WTC11 (cell line): ENCODE results near the gene REG4. TPM values are rescaled to one million over a fixed set of nuclear protein-coding genes. Genes with fewer than 3 reads are reported as not detected.
"Not testable (repeated sequence)": the region's sequence is repeated elsewhere in the genome, so short reads cannot be mapped to it uniquely, and the experiment has no call there.

Experiments
- ATAC-seq: fragments of 200-7000 bp; cut with Tn5 transposase; 2 replicates; pipeline ENCODE4 v1.10.0; 2021; ENCODE audit warnings: mild to moderate bottlenecking, moderate library complexity
- CTCF ChIA-PET: fragments of 300-600 bp; sonication (Branson Sonifier 250); formaldehyde crosslinking; loops from one replicate; lab custom pipeline; 2021; ENCODE audit warnings: antibody characterized with exemption; lab: Charles Lee
- POLR2A ChIA-PET: fragments of 350-600 bp; sonication (Branson Sonifier 250); formaldehyde crosslinking; loops from one replicate; lab custom pipeline; 2021; ENCODE audit warnings: antibody characterized with exemption; lab: Charles Lee
- DNase-seq: peaks from one replicate; pipeline ENCODE4 v3.0.0; 2021; ENCODE audit warnings: low spot score
- H3K27ac Mint-ChIP-seq: 2 replicates; pipeline ENCODE4 v1.8.0; 2021; ENCODE audit warnings: mixed read lengths
- H3K27me3 Mint-ChIP-seq: 2 replicates; pipeline ENCODE4 v1.8.0; 2021; ENCODE audit warnings: low read depth, mild to moderate bottlenecking, moderate library complexity, mixed read lengths
- H3K36me3 Mint-ChIP-seq: 2 replicates; pipeline ENCODE4 v1.8.0; 2021; ENCODE audit warnings: mixed read lengths
- H3K4me1 Mint-ChIP-seq: 2 replicates; pipeline ENCODE4 v1.8.0; 2022; ENCODE audit warnings: mixed read lengths
- H3K4me3 Mint-ChIP-seq: 2 replicates; pipeline ENCODE4 v1.8.0; 2021; ENCODE audit warnings: mild to moderate bottlenecking, moderate library complexity, mixed read lengths
- H3K9me3 Mint-ChIP-seq: 2 replicates; pipeline ENCODE4 v1.8.0; 2021; ENCODE audit warnings: mixed read lengths
- ATF1 ChIP-seq: sonication (generic); formaldehyde crosslinking; IDR thresholded peaks from 2 replicates; pipeline ENCODE4 v1.8.1; 2023; ENCODE audit warnings: mild to moderate bottlenecking, moderate library complexity, missing genetic modification reagents
- E2F1 ChIP-seq: sonication (generic); formaldehyde crosslinking; IDR thresholded peaks from 2 replicates; pipeline ENCODE4 v1.8.0; 2022; ENCODE audit warnings: mild to moderate bottlenecking, missing genetic modification reagents
- ESRRA ChIP-seq: sonication (generic); formaldehyde crosslinking; IDR thresholded peaks from 2 replicates; pipeline ENCODE4 v1.8.1; 2022; ENCODE audit warnings: mild to moderate bottlenecking, missing genetic modification reagents, borderline replicate concordance
- GTF2I ChIP-seq: fragments of 250-450 bp; sonication (Bioruptor Pico); conservative IDR thresholded peaks from 2 replicates; pipeline ENCODE4 v1.4.0; 2021; ENCODE audit warnings: mild to moderate bottlenecking
- HMGA2 ChIP-seq: fragments of 250-450 bp; sonication (Bioruptor Pico); IDR thresholded peaks from 2 replicates; pipeline ENCODE4 v1.4.0; 2021; ENCODE audit warnings: mild to moderate bottlenecking, moderate library complexity
- OVOL2 ChIP-seq: fragments of 250-450 bp; sonication (Bioruptor Pico); IDR thresholded peaks from 2 replicates; pipeline ENCODE4 v1.9.0; 2021; ENCODE audit warnings: mild to moderate bottlenecking, borderline replicate concordance
- PREB ChIP-seq: sonication (generic); formaldehyde crosslinking; IDR thresholded peaks from 2 replicates; pipeline ENCODE4 v1.8.1; 2022; ENCODE audit warnings: mild to moderate bottlenecking, missing genetic modification reagents, moderate library complexity, borderline replicate concordance
- SMAD3 ChIP-seq: sonication (generic); formaldehyde crosslinking; IDR thresholded peaks from 2 replicates; pipeline ENCODE4 v1.8.0; 2022; ENCODE audit warnings: missing genetic modification reagents, mild to moderate bottlenecking, borderline replicate concordance
- SOX15 ChIP-seq: fragments of 250-450 bp; sonication (Bioruptor Pico); IDR thresholded peaks from 2 replicates; pipeline ENCODE4 v1.9.0; 2021; ENCODE audit warnings: mild to moderate bottlenecking
- total RNA-seq: library from RNA; stranded (reverse); gene quantifications from 3 replicates; pipeline ENCODE4 v1.2.3, GENCODE V29; 2021
- TF ChIP-seq, protein P1 (sequence below): sonication (generic); formaldehyde crosslinking; IDR thresholded peaks from 2 replicates; pipeline ENCODE4 v1.8.1; 2022; ENCODE audit warnings: mild to moderate bottlenecking, moderate library complexity, missing genetic modification reagents
- TF ChIP-seq, protein P2 (sequence below): fragments of 250-450 bp; sonication (Bioruptor Pico); IDR thresholded peaks from 2 replicates; pipeline ENCODE4 v1.9.0; 2021; ENCODE audit warnings: mild to moderate bottlenecking, borderline replicate concordance
- TF ChIP-seq, protein P3 (sequence below): fragments of 250-450 bp; sonication (Bioruptor Pico); IDR thresholded peaks from 2 replicates; pipeline ENCODE4 v1.9.0; 2021; ENCODE audit warnings: mild to moderate bottlenecking
- TF ChIP-seq, protein P4 (sequence below): sonication (generic); formaldehyde crosslinking; IDR thresholded peaks from 2 replicates; pipeline ENCODE4 v1.8.1; 2022; ENCODE audit warnings: low read depth, missing genetic modification reagents, borderline replicate concordance
- TF ChIP-seq, protein P5 (sequence below): sonication (generic); formaldehyde crosslinking; IDR thresholded peaks from 2 replicates; pipeline ENCODE4 v1.8.1; 2023; ENCODE audit warnings: mild to moderate bottlenecking, missing genetic modification reagents
- TF ChIP-seq, protein P6 (sequence below): sonication (generic); formaldehyde crosslinking; IDR thresholded peaks from 2 replicates; pipeline ENCODE4 v1.8.0; 2022; ENCODE audit warnings: mild to moderate bottlenecking, missing genetic modification reagents

Gene REG4
- total RNA-seq, 1 experiment from 2014 or later: 0.31 TPM

DNA sequence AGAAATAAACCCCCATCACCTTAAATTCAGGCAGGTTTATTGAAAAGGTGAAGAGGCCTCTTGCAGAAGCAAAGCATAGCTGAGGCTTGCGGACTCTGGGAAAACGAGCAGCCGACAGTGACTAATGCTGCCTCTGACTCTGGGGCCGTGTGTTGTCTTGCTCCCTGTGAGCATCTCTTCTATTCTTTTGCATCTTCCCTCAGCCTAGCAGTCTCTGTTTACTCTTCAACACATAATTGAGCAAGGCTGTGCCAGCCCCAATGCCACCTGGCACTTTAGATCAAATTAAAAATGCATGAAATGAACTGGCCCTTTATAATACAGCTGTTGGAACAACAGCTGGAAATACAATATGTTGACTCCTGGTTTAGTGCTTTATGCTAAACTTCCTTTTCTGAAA lies 18.4 kb upstream of the REG4 start (continued):
- TF ChIP-seq, protein P1, sequence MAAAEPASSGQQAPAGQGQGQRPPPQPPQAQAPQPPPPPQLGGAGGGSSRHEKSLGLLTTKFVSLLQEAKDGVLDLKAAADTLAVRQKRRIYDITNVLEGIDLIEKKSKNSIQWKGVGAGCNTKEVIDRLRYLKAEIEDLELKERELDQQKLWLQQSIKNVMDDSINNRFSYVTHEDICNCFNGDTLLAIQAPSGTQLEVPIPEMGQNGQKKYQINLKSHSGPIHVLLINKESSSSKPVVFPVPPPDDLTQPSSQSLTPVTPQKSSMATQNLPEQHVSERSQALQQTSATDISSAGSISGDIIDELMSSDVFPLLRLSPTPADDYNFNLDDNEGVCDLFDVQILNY: no peak
- no peak for TF ChIP-seq SOX15 (CRISPR knock-in tag)
- no peak for TF ChIP-seq OVOL2 (CRISPR knock-in tag)
- no peak for TF ChIP-seq SMAD3 (CRISPR knock-in tag)

GRCh38 chr1:119829006-119829405 lies 17.7 kb upstream of the REG4 start:
- H3K27ac Mint-ChIP-seq, CTCF ChIA-PET, H3K4me3 Mint-ChIP-seq: not testable (repeated sequence)

DNA sequence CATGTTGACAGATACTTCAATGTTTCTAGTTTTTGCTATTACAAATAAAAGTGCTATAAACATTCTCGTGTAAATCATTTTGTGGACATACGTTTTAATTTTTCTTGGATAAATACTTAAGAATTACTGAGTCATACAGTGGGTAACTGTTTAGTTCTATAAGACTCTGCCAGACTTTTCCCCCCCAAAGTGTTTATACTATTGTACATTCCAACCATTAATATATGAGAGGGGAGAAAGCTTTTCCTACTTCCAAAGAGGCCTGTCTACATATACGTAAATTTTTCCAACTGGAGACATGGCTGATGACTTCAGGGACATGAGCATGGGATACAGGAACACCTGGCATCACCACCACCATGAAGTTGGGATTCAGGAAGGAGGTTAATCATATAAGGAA lies 17.0 kb upstream of the REG4 start:
- Mint-ChIP-seq H3K27me3 (no peaks in the 10 kb centered on the region; the same call in 1 of the 2 replicates), H3K4me1 (peaks cover 5% of the 10 kb centered on the region), H3K4me3 (no peak overlapping the region), H3K27ac (no peak overlapping the region), H3K9me3 (peaks cover 7% of the 10 kb centered on the region; the same call in 1 of the 2 replicates), H3K36me3 (no peaks in the 10 kb centered on the region)
- CTCF ChIA-PET: no interaction called here
- no peak for DNase-seq
- no peak for ATAC-seq
- POLR2A ChIA-PET: no interaction called here
- TF ChIP-seq ATF1 (CRISPR knock-in tag): no peak
- TF ChIP-seq GTF2I (CRISPR knock-in tag): no peak
- TF ChIP-seq, protein P2, sequence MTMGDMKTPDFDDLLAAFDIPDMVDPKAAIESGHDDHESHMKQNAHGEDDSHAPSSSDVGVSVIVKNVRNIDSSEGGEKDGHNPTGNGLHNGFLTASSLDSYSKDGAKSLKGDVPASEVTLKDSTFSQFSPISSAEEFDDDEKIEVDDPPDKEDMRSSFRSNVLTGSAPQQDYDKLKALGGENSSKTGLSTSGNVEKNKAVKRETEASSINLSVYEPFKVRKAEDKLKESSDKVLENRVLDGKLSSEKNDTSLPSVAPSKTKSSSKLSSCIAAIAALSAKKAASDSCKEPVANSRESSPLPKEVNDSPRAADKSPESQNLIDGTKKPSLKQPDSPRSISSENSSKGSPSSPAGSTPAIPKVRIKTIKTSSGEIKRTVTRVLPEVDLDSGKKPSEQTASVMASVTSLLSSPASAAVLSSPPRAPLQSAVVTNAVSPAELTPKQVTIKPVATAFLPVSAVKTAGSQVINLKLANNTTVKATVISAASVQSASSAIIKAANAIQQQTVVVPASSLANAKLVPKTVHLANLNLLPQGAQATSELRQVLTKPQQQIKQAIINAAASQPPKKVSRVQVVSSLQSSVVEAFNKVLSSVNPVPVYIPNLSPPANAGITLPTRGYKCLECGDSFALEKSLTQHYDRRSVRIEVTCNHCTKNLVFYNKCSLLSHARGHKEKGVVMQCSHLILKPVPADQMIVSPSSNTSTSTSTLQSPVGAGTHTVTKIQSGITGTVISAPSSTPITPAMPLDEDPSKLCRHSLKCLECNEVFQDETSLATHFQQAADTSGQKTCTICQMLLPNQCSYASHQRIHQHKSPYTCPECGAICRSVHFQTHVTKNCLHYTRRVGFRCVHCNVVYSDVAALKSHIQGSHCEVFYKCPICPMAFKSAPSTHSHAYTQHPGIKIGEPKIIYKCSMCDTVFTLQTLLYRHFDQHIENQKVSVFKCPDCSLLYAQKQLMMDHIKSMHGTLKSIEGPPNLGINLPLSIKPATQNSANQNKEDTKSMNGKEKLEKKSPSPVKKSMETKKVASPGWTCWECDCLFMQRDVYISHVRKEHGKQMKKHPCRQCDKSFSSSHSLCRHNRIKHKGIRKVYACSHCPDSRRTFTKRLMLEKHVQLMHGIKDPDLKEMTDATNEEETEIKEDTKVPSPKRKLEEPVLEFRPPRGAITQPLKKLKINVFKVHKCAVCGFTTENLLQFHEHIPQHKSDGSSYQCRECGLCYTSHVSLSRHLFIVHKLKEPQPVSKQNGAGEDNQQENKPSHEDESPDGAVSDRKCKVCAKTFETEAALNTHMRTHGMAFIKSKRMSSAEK: no peak
- no peak for TF ChIP-seq PREB (CRISPR knock-in tag)
- no peak for TF ChIP-seq HMGA2 (CRISPR knock-in tag)
- TF ChIP-seq ESRRA (CRISPR knock-in tag): no peak
- TF ChIP-seq, protein P3, sequence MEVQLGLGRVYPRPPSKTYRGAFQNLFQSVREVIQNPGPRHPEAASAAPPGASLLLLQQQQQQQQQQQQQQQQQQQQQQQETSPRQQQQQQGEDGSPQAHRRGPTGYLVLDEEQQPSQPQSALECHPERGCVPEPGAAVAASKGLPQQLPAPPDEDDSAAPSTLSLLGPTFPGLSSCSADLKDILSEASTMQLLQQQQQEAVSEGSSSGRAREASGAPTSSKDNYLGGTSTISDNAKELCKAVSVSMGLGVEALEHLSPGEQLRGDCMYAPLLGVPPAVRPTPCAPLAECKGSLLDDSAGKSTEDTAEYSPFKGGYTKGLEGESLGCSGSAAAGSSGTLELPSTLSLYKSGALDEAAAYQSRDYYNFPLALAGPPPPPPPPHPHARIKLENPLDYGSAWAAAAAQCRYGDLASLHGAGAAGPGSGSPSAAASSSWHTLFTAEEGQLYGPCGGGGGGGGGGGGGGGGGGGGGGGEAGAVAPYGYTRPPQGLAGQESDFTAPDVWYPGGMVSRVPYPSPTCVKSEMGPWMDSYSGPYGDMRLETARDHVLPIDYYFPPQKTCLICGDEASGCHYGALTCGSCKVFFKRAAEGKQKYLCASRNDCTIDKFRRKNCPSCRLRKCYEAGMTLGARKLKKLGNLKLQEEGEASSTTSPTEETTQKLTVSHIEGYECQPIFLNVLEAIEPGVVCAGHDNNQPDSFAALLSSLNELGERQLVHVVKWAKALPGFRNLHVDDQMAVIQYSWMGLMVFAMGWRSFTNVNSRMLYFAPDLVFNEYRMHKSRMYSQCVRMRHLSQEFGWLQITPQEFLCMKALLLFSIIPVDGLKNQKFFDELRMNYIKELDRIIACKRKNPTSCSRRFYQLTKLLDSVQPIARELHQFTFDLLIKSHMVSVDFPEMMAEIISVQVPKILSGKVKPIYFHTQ (CRISPR knock-in tag): no peak
- TF ChIP-seq, protein P4, sequence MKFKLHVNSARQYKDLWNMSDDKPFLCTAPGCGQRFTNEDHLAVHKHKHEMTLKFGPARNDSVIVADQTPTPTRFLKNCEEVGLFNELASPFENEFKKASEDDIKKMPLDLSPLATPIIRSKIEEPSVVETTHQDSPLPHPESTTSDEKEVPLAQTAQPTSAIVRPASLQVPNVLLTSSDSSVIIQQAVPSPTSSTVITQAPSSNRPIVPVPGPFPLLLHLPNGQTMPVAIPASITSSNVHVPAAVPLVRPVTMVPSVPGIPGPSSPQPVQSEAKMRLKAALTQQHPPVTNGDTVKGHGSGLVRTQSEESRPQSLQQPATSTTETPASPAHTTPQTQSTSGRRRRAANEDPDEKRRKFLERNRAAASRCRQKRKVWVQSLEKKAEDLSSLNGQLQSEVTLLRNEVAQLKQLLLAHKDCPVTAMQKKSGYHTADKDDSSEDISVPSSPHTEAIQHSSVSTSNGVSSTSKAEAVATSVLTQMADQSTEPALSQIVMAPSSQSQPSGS (CRISPR knock-in tag): no peak
- TF ChIP-seq, protein P5, sequence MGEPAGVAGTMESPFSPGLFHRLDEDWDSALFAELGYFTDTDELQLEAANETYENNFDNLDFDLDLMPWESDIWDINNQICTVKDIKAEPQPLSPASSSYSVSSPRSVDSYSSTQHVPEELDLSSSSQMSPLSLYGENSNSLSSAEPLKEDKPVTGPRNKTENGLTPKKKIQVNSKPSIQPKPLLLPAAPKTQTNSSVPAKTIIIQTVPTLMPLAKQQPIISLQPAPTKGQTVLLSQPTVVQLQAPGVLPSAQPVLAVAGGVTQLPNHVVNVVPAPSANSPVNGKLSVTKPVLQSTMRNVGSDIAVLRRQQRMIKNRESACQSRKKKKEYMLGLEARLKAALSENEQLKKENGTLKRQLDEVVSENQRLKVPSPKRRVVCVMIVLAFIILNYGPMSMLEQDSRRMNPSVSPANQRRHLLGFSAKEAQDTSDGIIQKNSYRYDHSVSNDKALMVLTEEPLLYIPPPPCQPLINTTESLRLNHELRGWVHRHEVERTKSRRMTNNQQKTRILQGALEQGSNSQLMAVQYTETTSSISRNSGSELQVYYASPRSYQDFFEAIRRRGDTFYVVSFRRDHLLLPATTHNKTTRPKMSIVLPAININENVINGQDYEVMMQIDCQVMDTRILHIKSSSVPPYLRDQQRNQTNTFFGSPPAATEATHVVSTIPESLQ (CRISPR knock-in tag): no peak
- no peak for TF ChIP-seq E2F1 (CRISPR knock-in tag)
- TF ChIP-seq, protein P6, sequence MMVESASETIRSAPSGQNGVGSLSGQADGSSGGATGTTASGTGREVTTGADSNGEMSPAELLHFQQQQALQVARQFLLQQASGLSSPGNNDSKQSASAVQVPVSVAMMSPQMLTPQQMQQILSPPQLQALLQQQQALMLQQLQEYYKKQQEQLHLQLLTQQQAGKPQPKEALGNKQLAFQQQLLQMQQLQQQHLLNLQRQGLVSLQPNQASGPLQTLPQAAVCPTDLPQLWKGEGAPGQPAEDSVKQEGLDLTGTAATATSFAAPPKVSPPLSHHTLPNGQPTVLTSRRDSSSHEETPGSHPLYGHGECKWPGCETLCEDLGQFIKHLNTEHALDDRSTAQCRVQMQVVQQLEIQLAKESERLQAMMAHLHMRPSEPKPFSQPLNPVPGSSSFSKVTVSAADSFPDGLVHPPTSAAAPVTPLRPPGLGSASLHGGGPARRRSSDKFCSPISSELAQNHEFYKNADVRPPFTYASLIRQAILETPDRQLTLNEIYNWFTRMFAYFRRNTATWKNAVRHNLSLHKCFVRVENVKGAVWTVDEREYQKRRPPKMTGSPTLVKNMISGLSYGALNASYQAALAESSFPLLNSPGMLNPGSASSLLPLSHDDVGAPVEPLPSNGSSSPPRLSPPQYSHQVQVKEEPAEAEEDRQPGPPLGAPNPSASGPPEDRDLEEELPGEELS: no peak

More at GRCh38 chr1:119829006-119829405, 17.7 kb upstream of the REG4 start:
- DNase-seq, POLR2A ChIA-PET, H3K9me3 Mint-ChIP-seq, ATAC-seq, H3K36me3 Mint-ChIP-seq, H3K27me3 Mint-ChIP-seq, H3K4me1 Mint-ChIP-seq: not testable (repeated sequence)
